Measurements from ENCODE around the gene GGT6.
"Not testable (repeated sequence)": the region's sequence is repeated elsewhere in the genome, so short reads cannot be mapped to it uniquely, and the experiment has no call there.

Gene GGT6, protein sequence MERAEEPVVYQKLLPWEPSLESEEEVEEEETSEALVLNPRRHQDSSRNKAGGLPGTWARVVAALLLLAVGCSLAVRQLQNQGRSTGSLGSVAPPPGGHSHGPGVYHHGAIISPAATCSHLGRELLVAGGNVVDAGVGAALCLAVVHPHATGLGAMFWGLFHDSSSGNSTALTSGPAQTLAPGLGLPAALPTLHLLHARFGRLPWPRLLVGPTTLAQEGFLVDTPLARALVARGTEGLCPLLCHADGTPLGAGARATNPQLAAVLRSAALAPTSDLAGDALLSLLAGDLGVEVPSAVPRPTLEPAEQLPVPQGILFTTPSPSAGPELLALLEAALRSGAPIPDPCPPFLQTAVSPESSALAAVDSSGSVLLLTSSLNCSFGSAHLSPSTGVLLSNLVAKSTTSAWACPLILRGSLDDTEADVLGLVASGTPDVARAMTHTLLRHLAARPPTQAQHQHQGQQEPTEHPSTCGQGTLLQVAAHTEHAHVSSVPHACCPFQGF

DNA sequence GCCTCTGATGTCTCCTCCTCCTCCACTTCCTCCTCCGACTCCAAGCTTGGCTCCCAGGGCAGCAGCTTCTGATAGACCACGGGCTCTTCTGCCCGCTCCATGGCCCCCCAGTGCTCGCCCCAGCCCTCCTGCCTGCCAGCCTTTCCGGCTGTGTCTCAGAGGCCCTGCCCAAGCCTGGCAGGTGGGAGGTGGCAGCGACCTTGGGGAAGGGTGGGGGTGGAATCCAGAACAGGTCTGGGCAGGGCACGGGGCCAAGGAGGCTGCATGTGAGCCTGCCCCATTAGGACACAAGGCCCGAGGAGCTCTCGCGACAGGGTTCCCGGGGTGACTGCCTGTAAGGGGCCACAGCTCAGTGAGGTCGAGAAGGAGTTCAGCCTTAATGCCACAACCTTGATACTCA, at the start of gene GGT6:
Gene GGT6, minus strand, starts transcription at position 157 of the 400 bp plus-strand sequence. Its CDS starts 56 bp downstream, at position 101.
- DNase-seq (ENCODE audit: low spot score): no peak

- DNase-seq (ENCODE audit: low spot score): no peak
Measured at GRCh38 chr17:4610162-4610561, 49.8 kb upstream of the GGT6 start.

DNA sequence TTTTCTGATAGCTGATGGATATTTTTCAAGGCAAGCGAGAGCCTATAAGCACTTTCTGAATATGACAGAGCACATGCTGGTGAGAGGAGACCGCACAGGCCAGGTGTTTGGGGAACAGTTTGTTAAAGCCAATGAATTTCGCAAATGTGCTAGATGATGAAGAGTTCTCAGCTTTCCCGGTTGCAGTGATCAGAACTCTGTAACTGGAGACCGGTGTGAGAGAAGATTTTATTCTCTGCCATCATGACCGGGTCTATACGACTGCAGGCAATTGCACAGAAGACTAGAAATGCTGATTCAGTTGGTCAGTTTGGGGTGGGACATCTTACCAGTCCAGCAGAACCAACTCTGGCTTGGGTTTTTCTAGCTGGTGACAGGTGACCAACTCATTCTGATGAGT, 49.4 kb upstream of the GGT6 start:
- no peak for DNase-seq (ENCODE audit: low spot score)

- no peak for DNase-seq (ENCODE audit: low spot score)
Measured at GRCh38 chr17:4607773-4608187, 47.4 kb upstream of the GGT6 start.

DNA sequence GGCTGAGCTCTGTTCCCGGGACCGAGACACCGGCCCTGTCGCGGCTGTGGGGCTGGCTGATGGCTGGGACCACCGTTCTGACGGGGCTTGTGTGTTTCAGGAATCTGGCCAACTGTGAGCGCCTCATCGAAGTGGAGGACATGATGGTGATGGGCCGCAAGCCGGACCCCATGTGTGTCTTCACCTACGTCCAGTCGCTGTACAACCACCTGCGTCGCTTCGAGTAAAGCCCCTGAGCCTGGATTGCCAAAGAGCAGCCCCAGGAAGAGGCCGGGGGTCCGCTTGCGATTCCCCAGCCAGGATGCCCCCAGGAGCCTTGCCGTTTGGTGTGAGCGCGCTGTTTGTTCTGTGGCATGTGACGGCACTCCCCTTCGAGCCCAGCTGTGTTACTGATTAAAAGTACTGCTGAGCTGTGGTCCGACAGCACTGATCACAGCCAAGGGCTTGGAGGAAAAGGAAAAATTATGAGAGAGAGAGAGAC, 46.9 kb upstream of the GGT6 start:
- DNase-seq (ENCODE audit: low spot score): no peak

DNA sequence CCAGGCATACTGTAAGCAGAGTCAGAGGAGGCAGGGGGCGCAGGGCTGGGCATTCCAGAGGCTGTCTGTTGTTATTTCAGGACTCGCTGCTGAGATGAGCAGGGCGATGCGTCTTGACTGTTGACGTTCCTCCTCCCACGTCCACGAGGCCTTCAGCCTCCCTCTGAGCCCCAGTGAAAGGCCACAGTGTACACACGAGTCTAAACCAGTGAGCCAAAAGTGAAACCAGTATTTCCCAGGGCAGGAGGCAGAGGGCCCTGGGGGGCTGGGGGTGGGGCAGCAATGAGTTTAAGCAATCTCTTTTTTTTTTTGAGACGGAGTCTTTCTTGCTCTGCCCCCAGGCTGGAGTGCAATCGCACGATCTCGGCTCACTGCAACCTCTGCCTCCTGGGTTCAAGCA, 45.4 kb upstream of the GGT6 start:
- DNase-seq (ENCODE audit: low spot score): no peak

DNA sequence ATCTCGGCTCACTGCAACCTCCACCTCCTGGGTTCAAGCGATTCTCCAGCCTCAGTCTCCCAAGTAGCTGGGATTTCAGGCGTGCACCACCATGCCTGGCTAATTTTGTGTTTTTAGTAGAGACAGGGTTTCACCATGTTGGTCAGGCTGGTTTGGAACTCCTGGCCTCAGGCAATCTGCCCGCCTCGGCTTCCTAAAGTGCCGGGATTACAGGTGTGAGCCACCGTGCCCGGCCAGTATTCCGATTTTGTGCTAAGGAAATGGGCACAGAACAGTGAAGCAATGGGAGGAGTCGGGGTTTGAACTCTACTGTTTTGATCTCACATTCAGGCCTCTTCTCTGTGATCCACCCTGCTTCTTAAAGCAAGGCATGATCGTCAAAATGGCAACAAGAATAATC, 44.4 kb upstream of the GGT6 start:
- DNase-seq (ENCODE audit: low spot score): not testable (repeated sequence)

GRCh38 chr17:4604111-4604644, 43.8 kb upstream of the GGT6 start:
- no peak for DNase-seq (ENCODE audit: low spot score)

GRCh38 chr17:4602041-4602440, 41.7 kb upstream of the GGT6 start:
- DNase-seq (ENCODE audit: low spot score): no peak

GRCh38 chr17:4601326-4601725, 40.9 kb upstream of the GGT6 start:
- DNase-seq (ENCODE audit: low spot score): no peak

- no peak for DNase-seq (ENCODE audit: low spot score)
Measured at GRCh38 chr17:4600563-4600962, 40.2 kb upstream of the GGT6 start.

DNA sequence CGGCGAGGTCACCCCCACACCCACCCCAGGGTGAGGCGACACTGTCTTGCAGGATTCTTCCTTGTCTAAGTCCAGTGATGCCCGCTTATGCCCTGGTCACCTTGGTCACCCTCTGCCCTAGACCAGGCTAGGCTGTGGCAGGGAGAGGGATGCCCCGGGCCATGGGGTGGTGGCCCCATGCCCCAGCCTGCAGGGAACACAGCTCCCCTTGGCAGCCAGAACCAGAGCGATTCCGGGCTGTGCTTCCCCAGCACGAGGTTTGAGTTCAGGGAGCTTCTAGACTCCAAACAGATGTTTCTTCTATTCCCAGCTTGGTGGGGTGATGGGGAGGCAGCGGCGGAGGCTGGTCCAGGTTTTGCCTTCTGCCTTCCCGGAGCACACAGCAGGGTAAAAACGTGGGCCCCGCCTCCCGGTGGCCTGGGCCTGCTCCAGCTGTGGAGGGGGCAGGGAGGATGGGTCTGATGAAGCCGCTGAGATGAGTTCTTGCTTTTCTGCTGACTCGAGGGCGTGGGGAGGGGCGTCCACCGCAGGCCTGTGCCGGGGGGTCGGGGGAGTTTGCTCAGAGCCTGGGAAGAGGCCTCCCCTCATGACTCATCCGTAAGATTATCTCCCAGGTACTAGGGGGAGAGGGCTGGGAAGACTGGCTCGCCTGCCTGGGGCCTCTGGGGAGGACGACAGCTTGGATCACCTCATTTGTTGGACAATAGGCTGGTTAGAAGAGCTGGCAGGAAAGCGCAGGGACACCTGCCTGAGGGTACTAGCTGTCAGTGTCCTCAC, 39.3 kb upstream of the GGT6 start:
- DNase-seq (ENCODE audit: low spot score): no peak

DNA sequence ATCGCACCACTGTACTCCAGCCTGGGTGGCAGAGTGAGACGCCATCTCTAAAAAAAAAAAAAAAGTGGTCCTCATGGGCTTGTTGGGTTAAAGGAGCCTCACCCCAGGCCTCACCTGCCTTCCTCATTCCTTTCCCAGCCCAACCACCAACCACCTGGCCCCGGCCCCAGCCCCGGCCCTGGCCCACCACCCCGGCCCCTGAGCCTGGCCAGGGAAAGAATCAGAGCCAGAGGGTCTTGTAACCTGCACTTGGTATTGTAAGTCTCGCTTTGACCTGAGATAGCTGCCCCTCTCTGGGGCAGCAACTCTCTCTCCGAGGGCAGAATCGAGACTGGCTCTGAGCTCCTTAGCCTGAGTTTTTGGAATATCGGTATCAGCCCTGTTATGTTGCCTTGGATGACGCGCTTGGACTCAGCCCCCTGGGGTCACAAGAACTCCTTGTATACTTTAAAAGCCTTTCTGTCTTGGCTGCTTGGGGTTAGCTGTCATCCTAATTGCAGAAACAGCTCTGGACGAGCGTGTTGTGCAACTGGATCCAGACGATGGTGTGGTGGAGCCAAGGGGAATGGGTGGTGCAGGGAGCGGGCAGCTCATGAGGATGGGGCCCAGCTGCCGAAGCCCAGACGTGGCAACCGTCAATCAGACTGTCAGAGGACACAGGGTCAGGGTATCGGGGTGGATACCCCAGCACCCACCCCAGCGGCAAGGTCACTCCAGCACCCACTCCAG, 38.6 kb upstream of the GGT6 start:
- no peak for DNase-seq (ENCODE audit: low spot score)

- DNase-seq (ENCODE audit: low spot score): no peak
Measured at GRCh38 chr17:4597975-4598374, 37.6 kb upstream of the GGT6 start.

DNA sequence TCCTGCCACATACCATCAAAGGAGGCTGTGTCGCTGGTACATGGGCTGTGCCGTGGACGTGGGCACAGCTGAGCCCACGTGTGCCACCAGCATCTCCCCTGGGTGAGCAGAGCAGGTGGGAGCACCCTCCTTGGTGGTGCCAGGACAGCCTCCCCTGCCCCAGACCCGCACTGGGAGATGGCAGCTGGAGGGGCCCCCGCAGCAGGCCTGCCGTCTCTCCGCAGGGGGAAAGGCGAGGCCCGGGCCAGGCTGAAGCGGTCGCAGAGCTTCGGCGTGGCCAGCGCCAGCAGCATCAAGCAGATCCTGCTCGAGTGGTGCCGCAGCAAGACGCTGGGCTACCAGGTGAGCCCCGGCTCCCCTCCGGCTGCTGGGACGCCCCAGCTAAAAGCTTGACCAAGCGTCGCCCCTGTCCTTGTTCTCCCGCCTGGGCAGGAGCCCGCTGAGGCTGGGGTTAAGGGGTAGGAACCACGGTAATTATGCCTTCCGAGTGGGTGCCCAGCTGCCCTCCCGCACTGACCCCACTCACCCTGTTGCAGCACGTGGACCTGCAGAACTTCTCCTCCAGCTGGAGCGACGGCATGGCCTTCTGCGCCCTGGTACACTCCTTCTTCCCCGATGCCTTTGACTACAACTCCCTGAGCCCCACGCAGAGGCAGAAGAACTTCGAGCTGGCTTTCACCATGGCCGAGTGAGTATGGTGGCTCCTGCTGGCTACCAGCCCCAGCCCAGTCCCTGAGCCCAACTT, 36.4 kb upstream of the GGT6 start:
- DNase-seq (ENCODE audit: low spot score): no peak

- DNase-seq (ENCODE audit: low spot score): not testable (repeated sequence)
Measured at GRCh38 chr17:4595685-4596342, 35.4 kb upstream of the GGT6 start.

- no peak for DNase-seq (ENCODE audit: low spot score)
Measured at GRCh38 chr17:4594931-4595684, 34.7 kb upstream of the GGT6 start.

DNA sequence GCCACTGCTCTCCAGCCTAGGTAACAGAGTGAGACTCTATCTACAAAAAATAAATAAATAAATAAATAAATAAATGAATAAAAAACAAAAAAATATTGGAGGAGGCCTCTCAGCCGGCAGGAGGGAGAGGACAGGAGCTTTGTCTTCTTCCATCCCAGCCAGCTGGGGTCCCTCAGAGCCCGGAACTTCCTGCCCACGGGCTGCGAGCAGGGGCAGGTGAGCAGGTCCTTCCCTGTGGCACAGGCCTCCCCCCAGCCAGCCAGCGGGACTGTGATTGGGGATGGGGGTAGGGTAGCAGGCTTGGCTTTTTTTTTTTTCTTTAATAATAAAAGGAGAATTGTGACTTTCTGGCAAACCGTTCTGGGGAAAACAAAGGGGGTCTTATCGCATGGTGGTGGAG, 34.0 kb upstream of the GGT6 start:
- no peak for DNase-seq (ENCODE audit: low spot score)

DNA sequence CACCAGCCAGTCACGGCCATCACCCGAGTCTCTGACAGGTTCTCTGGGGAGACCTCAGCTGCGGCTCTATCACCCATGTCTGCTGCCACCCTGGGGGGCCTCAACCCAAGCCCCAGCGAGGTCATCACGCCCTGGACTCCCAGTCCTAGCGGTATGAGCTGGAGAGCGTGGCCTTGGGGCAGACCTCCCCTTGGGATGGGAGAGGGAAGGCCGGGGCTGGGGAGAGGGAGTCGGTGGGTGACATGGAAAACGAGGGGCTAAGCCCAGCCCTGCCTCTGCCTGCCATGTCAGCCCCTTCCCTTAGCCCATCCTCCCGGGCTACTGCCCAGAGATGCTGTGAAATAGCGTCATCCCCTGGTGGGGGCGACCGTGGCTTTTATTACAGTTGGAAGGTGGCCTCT, 32.6 kb upstream of the GGT6 start:
- DNase-seq (ENCODE audit: low spot score): no peak
